ENCODE data around the gene STAT6.

DNA sequence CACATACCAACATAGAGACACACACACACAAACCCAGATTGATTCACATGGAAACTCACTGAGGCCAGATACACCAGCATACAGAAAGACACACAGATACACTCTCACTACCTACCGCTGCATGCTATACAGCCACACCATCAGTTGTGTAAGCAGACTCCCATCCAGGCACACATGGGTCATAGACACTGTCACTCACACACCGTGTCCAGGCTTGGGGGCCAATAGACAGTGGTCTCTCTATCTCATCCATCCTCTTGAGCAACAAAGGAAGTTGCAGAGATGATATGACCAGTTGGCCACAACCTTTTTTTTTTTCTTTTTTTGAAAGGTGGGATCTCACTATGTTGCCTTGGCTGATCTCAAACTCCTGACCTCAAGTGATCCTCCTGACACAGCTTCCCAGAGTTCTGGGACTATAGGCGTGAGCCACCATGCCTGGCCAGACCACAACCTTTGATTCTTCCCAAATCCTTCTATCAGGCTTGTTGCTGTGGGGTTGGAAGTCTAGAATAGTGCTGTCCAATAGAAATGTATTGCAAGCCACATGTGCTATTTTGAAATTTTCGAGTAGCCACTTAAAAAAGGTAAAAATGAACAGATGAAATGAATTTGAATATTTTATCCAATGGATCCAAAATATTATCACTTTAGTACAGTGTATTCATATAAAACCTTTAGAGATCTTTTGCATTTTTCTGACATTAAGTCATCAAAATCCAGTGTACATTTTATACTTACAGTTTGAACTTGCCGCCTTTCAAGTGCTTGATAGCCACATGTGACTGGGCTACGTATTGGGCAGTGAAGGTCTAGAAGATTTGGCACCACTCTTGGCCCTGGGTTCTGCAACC is 28.9 kb upstream of the STAT6 start:
- no peak for TF ChIP-seq EZH2 (IDR thresholded peaks at IDR 0.05; ENCODE audit: borderline replicate concordance, low read depth, low read length, severe bottlenecking)
- no peak for TF ChIP-seq POLR2A (IDR thresholded peaks at IDR 0.05; ENCODE audit: low read depth, low read length)

Measured in endothelial cell of umbilical vein (primary cell).